HEK293 (cell line): Measurements from ENCODE around the gene ZNF608.

Source experiments
- CTCF ChIA-PET: fragments of 350-600 bp; formaldehyde crosslinking; extraction: SDS; loops from one replicate; lab custom pipeline; 2021; ENCODE audit warnings: antibody characterized with exemption; lab: Yijun Ruan, JAX
- POLR2A ChIA-PET: fragments of 300-600 bp; formaldehyde crosslinking; extraction: SDS; loops from one replicate; lab custom pipeline; 2020; ENCODE audit warnings: antibody characterized with exemption, inconsistent platforms; lab: Yijun Ruan, JAX
- H3K27ac ChIP-seq: fragments of 200-500 bp; sonication (Bioruptor generic); 2 replicates; pipeline ENCODE4 v1.5.1; 2014; ENCODE audit warnings: low read depth, low read length, control low read depth, inconsistent platforms; ENCODE audit errors: extremely low read depth
- H3K36me3 ChIP-seq, 2 experiments: fragments of 200-500 bp in 1 of 2; sonication (Bioruptor generic) in 1 of 2; 1 replicate in 1 of 2; 2 replicates in 1 of 2; pipeline ENCODE4 v1.5.1; 2014 to 2017; ENCODE audit warnings: inconsistent platforms in 2 of 2, low read length in 2 of 2; ENCODE audit not compliant: control insufficient read depth in 2 of 2, insufficient read depth in 1 of 2
- H3K4me1 ChIP-seq: fragments of 200-500 bp; sonication (Bioruptor generic); 2 replicates; pipeline ENCODE4 v1.5.1; 2014; ENCODE audit warnings: mild to moderate bottlenecking, low read length, inconsistent platforms; ENCODE audit not compliant: control insufficient read depth, insufficient read depth
- H3K4me3 ChIP-seq: 2 replicates; pipeline ENCODE4 v1.5.1; 2011; ENCODE audit warnings: low read depth, mild to moderate bottlenecking, control low read depth, low read length, moderate library complexity
- H3K9me3 ChIP-seq: fragments of 200-500 bp; sonication (Bioruptor generic); 2 replicates; pipeline ENCODE4 v1.5.1; 2014; ENCODE audit warnings: low read depth, low read length, inconsistent platforms; ENCODE audit not compliant: control insufficient read depth, insufficient read depth
- PRDM1 ChIP-seq: fragments of 450-650 bp; formaldehyde crosslinking; IDR thresholded peaks from 2 replicates; pipeline ENCODE4; 2016; ENCODE audit warnings: missing biosample characterization, missing genetic modification characterization
- TF ChIP-seq, protein P1 (sequence below): fragments of 450-650 bp; formaldehyde crosslinking; IDR thresholded peaks from 2 replicates; pipeline ENCODE4 v1.5.1; 2016; ENCODE audit warnings: missing biosample characterization, missing genetic modification characterization, borderline replicate concordance

Gene ZNF608

DNA sequence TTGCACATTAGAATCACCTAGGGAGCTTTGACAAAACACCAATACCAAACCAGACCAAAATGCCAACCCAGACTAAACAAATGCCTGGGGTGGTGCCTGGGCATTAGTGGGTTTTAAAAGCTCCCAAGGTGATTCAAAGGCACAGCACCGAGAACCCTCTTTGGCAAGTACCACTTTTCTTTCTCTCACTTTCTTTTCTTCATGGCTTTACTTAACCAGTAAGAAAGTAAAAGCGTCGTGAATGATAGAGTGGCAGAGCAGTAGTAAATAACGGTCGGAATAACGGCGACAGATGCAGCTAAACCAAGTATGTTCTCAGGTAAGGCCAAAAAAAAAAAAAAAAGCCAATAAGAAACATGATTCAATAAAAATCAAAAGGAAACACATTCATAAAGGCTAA is 49.5 kb downstream of the ZNF608 start:
- Histone ChIP-seq H3K4me3 (no peak overlapping the region), H3K4me1 (peaks cover 23% of the 10 kb centered on the region), H3K36me3 (peaks cover 0 to 13% of the 10 kb centered on the region in 2 experiments; a peak in 2 of 3 replicates), H3K9me3 (no peaks in the 10 kb centered on the region), H3K27ac (no peak overlapping the region)
- POLR2A ChIA-PET = no interaction called here
- CTCF ChIA-PET = interaction anchor here (1.9 kb wide), 1 partner anchor 29 kb away, joined by 6 read pairs; no protein-coding TSS in a partner anchor
- peak; percentile 57 for TF ChIP-seq PRDM1 (tag by site-specific recombination)
- TF ChIP-seq, protein P1, sequence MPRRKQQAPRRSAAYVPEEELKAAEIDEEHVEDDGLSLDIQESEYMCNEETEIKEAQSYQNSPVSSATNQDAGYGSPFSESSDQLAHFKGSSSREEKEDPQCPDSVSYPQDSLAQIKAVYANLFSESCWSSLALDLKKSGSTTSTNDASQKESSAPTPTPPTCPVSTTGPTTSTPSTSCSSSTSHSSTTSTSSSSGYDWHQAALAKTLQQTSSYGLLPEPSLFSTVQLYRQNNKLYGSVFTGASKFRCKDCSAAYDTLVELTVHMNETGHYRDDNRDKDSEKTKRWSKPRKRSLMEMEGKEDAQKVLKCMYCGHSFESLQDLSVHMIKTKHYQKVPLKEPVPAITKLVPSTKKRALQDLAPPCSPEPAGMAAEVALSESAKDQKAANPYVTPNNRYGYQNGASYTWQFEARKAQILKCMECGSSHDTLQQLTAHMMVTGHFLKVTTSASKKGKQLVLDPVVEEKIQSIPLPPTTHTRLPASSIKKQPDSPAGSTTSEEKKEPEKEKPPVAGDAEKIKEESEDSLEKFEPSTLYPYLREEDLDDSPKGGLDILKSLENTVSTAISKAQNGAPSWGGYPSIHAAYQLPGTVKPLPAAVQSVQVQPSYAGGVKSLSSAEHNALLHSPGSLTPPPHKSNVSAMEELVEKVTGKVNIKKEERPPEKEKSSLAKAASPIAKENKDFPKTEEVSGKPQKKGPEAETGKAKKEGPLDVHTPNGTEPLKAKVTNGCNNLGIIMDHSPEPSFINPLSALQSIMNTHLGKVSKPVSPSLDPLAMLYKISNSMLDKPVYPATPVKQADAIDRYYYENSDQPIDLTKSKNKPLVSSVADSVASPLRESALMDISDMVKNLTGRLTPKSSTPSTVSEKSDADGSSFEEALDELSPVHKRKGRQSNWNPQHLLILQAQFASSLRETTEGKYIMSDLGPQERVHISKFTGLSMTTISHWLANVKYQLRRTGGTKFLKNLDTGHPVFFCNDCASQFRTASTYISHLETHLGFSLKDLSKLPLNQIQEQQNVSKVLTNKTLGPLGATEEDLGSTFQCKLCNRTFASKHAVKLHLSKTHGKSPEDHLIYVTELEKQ (tag by site-specific recombination) = no peak
